ENCODE data around the gene SMAD3. TPM values are rescaled to one million over a fixed set of nuclear protein-coding genes. Genes with fewer than 3 reads are reported as not detected.

Gene SMAD3
- total RNA-seq, 2 experiments from 2014 or later = 33.7 to 40.8 TPM

- ATAC-seq = no peak
- ChIA-PET POLR2A (no interaction called here), CTCF (no interaction called here)
- DNase-seq = no peak
- no peaks in the 10 kb centered on the region for H3K27me3 Mint-ChIP-seq
- peaks cover 34% of the 10 kb centered on the region for H3K36me3 Mint-ChIP-seq (ENCODE audit: low read depth)
- no peaks in the 10 kb centered on the region for H3K9me3 Mint-ChIP-seq (ENCODE audit: low read depth)
- H3K4me1 Mint-ChIP-seq = peaks cover 34% of the 10 kb centered on the region
- H3K4me3 Mint-ChIP-seq = no peak overlapping the region
- H3K27ac Mint-ChIP-seq = no peak overlapping the region
- intact Hi-C loops (cut with DNase I, micrococcal nuclease) = no loop called here
Observed at GRCh38 chr15:67168694-67169093, 103.3 kb downstream of the SMAD3 start.

- H3K4me1 Mint-ChIP-seq = peaks cover 51% of the 10 kb centered on the region
Observed at GRCh38 chr15:67170143-67170925, 104.9 kb downstream of the SMAD3 start.

GRCh38 chr15:67171471-67171870, 106.1 kb downstream of the SMAD3 start:
- ATAC-seq (no peak), DNase-seq (no peak)
- Mint-ChIP-seq H3K27me3 (no peaks in the 10 kb centered on the region), H3K27ac (peak overlapping the region; percentile 27), H3K36me3 (ENCODE audit: low read depth) (peaks cover 44% of the 10 kb centered on the region), H3K9me3 (ENCODE audit: low read depth) (no peaks in the 10 kb centered on the region), H3K4me1 (peaks cover 62% of the 10 kb centered on the region), H3K4me3 (no peak overlapping the region)
- ChIA-PET CTCF (interaction anchor here (0.6 kb wide), 1 partner anchor 616 kb away, joined by 3 read pairs; no protein-coding TSS in a partner anchor), POLR2A (no interaction called here)
- intact Hi-C loops (cut with DNase I, micrococcal nuclease) = no loop called here

More at GRCh38 chr15:67170143-67170925, 104.9 kb downstream of the SMAD3 start:
- peak overlapping the region; percentile 32 for H3K27ac Mint-ChIP-seq
- DNase-seq (no peak), ATAC-seq (no peak)
- intact Hi-C loops (cut with DNase I, micrococcal nuclease) = no loop called here
- ChIA-PET POLR2A (interaction anchor here (0.6 kb wide), 1 partner anchor 114 kb away, joined by 6 read pairs; no protein-coding TSS in a partner anchor), CTCF (interaction anchor here (0.6 to 0.7 kb wide), 2 partner anchors 18 to 363 kb away, joined by 3 read pairs; no protein-coding TSS in a partner anchor)
- peaks cover 42% of the 10 kb centered on the region for H3K36me3 Mint-ChIP-seq (ENCODE audit: low read depth)
- no peak overlapping the region for H3K4me3 Mint-ChIP-seq
- no peaks in the 10 kb centered on the region for H3K27me3 Mint-ChIP-seq
- no peaks in the 10 kb centered on the region for H3K9me3 Mint-ChIP-seq (ENCODE audit: low read depth)

GRCh38 chr15:67172172-67172571, 106.8 kb downstream of the SMAD3 start:
- CTCF ChIA-PET = interaction anchor here (0.6 to 1.2 kb wide), 2 partner anchors 16 to 615 kb away, joined by 3 to 4 read pairs; no protein-coding TSS in a partner anchor

GRCh38 chr15:67173005-67173404, 107.6 kb downstream of the SMAD3 start:
- peaks cover 39% of the 10 kb centered on the region for H3K36me3 Mint-ChIP-seq (ENCODE audit: low read depth)
- peak overlapping the region; percentile 22 for H3K27ac Mint-ChIP-seq
- H3K4me1 Mint-ChIP-seq = peaks cover 72% of the 10 kb centered on the region
- H3K9me3 Mint-ChIP-seq (ENCODE audit: low read depth) = no peaks in the 10 kb centered on the region
- POLR2A ChIA-PET = no interaction called here
- H3K4me3 Mint-ChIP-seq = no peak overlapping the region
- no peak for ATAC-seq
- intact Hi-C loops (cut with DNase I, micrococcal nuclease) = no loop called here
- CTCF ChIA-PET = interaction anchor here (1.2 kb wide), 1 partner anchor 17 kb away, joined by 4 read pairs; no protein-coding TSS in a partner anchor
- no peak for DNase-seq
- H3K27me3 Mint-ChIP-seq = no peaks in the 10 kb centered on the region

More at GRCh38 chr15:67172172-67172571, 106.8 kb downstream of the SMAD3 start:
- no peaks in the 10 kb centered on the region for H3K9me3 Mint-ChIP-seq (ENCODE audit: low read depth)
- H3K36me3 Mint-ChIP-seq (ENCODE audit: low read depth) = peaks cover 43% of the 10 kb centered on the region
- ATAC-seq = peak; percentile 40
- POLR2A ChIA-PET = no interaction called here
- peaks cover 68% of the 10 kb centered on the region for H3K4me1 Mint-ChIP-seq
- H3K4me3 Mint-ChIP-seq = no peak overlapping the region
- peak overlapping the region; percentile 15 for H3K27ac Mint-ChIP-seq
- peak; percentile 73 for DNase-seq
- H3K27me3 Mint-ChIP-seq = no peaks in the 10 kb centered on the region
- intact Hi-C loops (cut with DNase I, micrococcal nuclease) = no loop called here

GRCh38 chr15:67173786-67174185, 108.4 kb downstream of the SMAD3 start:
- DNase-seq (no peak), ATAC-seq (no peak)
- CTCF ChIA-PET = no interaction called here
- H3K4me1 Mint-ChIP-seq = peaks cover 72% of the 10 kb centered on the region
- POLR2A ChIA-PET = interaction anchor here (0.6 kb wide), 1 partner anchor 824 kb away, joined by 3 read pairs; no protein-coding TSS in a partner anchor
- H3K36me3 Mint-ChIP-seq (ENCODE audit: low read depth) = peaks cover 41% of the 10 kb centered on the region
- H3K9me3 Mint-ChIP-seq (ENCODE audit: low read depth) = no peaks in the 10 kb centered on the region
- intact Hi-C loops (cut with DNase I, micrococcal nuclease) = loop anchor here (2.0 kb wide), 2 partner anchors 25 to 27 kb away; no protein-coding TSS in a partner anchor
- no peaks in the 10 kb centered on the region for H3K27me3 Mint-ChIP-seq
- no peak overlapping the region for H3K4me3 Mint-ChIP-seq
- H3K27ac Mint-ChIP-seq = peak overlapping the region; percentile 92

- ChIA-PET CTCF (interaction anchor here (0.8 to 1.5 kb wide), 2 partner anchors 73 to 112 kb away, joined by 3 read pairs; no protein-coding TSS in a partner anchor), POLR2A (no interaction called here)
- no peak for DNase-seq
- intact Hi-C loops (cut with DNase I, micrococcal nuclease) = loop anchor here (2.0 kb wide), 2 partner anchors 26 to 28 kb away; no protein-coding TSS in a partner anchor
- Mint-ChIP-seq H3K27me3 (no peaks in the 10 kb centered on the region), H3K27ac (peak overlapping the region; percentile 92), H3K36me3 (ENCODE audit: low read depth) (peaks cover 42% of the 10 kb centered on the region), H3K4me1 (peaks cover 72% of the 10 kb centered on the region), H3K4me3 (no peak overlapping the region), H3K9me3 (ENCODE audit: low read depth) (no peaks in the 10 kb centered on the region)
- ATAC-seq = no peak
Observed at GRCh38 chr15:67174446-67174845, 109.0 kb downstream of the SMAD3 start.

- ATAC-seq = peak; percentile 76
- peak; percentile 61 for DNase-seq
- H3K9me3 Mint-ChIP-seq (ENCODE audit: low read depth) = no peaks in the 10 kb centered on the region
- H3K4me3 Mint-ChIP-seq = peak overlapping the region; percentile 4
- ChIA-PET POLR2A (interaction anchor here (0.5 to 1.2 kb wide), 3 partner anchors 44 to 96 kb away, joined by 3 to 4 read pairs (median 4); no protein-coding TSS in a partner anchor), CTCF (interaction anchor here (0.8 to 1.5 kb wide), 4 partner anchors 14 to 113 kb away, joined by 3 to 5 read pairs (median 3); no protein-coding TSS in a partner anchor)
- H3K36me3 Mint-ChIP-seq (ENCODE audit: low read depth) = peaks cover 43% of the 10 kb centered on the region
- no peaks in the 10 kb centered on the region for H3K27me3 Mint-ChIP-seq
- intact Hi-C loops (cut with DNase I, micrococcal nuclease) = loop anchor here (1.0 to 5.0 kb wide), 5 partner anchors 26 to 233 kb away; no protein-coding TSS in a partner anchor
- H3K27ac Mint-ChIP-seq = peak overlapping the region; percentile 92
- H3K4me1 Mint-ChIP-seq = peaks cover 68% of the 10 kb centered on the region
Observed at GRCh38 chr15:67174864-67175573, 109.6 kb downstream of the SMAD3 start.

GRCh38 chr15:67175643-67176071, 110.3 kb downstream of the SMAD3 start:
- peaks cover 65% of the 10 kb centered on the region for H3K4me1 Mint-ChIP-seq
- peak overlapping the region; percentile 4 for H3K4me3 Mint-ChIP-seq
- H3K27ac Mint-ChIP-seq = peak overlapping the region; percentile 92
- DNase-seq (peak; percentile 75), ATAC-seq (peak; percentile 76)
- peaks cover 38% of the 10 kb centered on the region for H3K36me3 Mint-ChIP-seq (ENCODE audit: low read depth)
- ChIA-PET POLR2A (interaction anchor here (0.5 to 1.2 kb wide), 3 partner anchors 44 to 97 kb away, joined by 3 to 4 read pairs (median 4); no protein-coding TSS in a partner anchor), CTCF (interaction anchor here (0.8 to 1.5 kb wide), 3 partner anchors 14 to 113 kb away, joined by 3 to 5 read pairs (median 3); no protein-coding TSS in a partner anchor)
- H3K9me3 Mint-ChIP-seq (ENCODE audit: low read depth) = no peaks in the 10 kb centered on the region
- no peaks in the 10 kb centered on the region for H3K27me3 Mint-ChIP-seq
- intact Hi-C loops (cut with DNase I, micrococcal nuclease) = loop anchor here (1.0 to 5.0 kb wide), 5 partner anchors 27 to 233 kb away; no protein-coding TSS in a partner anchor

- ATAC-seq (no peak), DNase-seq (no peak)
- intact Hi-C loops (cut with DNase I, micrococcal nuclease) = loop anchor here in 1 of 2 experiments (5.0 kb wide), 2 partner anchors 126 to 234 kb away; no protein-coding TSS in a partner anchor
- H3K27ac Mint-ChIP-seq = peak overlapping the region; percentile 92
- no peaks in the 10 kb centered on the region for H3K27me3 Mint-ChIP-seq
- POLR2A ChIA-PET = interaction anchor here (1.2 kb wide), 1 partner anchor 75 kb away, joined by 4 read pairs; no protein-coding TSS in a partner anchor
- H3K36me3 Mint-ChIP-seq (ENCODE audit: low read depth) = peaks cover 36% of the 10 kb centered on the region
- H3K4me1 Mint-ChIP-seq = peaks cover 61% of the 10 kb centered on the region
- H3K4me3 Mint-ChIP-seq = no peak overlapping the region
- no peaks in the 10 kb centered on the region for H3K9me3 Mint-ChIP-seq (ENCODE audit: low read depth)
- CTCF ChIA-PET = interaction anchor here (0.7 to 0.9 kb wide), 2 partner anchors 91 to 226 kb away, joined by 3 read pairs; no protein-coding TSS in a partner anchor
Observed at GRCh38 chr15:67176195-67176971, 111.0 kb downstream of the SMAD3 start.
